MM.1S (cell line): ENCODE measurements around the gene S100A1.

Experiments
- EZH2 ChIP-seq: fragments of 300-600 bp; sonication (generic); optimal IDR thresholded peaks from 2 replicates; pipeline ENCODE3; 2017; ENCODE audit warnings: low read depth, mild to moderate bottlenecking, antibody characterized with exemption, low read length, mixed read lengths
- TF ChIP-seq, protein P1 (sequence below): fragments of 300-600 bp; sonication (generic); IDR thresholded peaks from 2 replicates; pipeline ENCODE4 v1.5.1; 2016; ENCODE audit warnings: antibody characterized with exemption, low read length, mixed read lengths

- TF ChIP-seq, protein P1, sequence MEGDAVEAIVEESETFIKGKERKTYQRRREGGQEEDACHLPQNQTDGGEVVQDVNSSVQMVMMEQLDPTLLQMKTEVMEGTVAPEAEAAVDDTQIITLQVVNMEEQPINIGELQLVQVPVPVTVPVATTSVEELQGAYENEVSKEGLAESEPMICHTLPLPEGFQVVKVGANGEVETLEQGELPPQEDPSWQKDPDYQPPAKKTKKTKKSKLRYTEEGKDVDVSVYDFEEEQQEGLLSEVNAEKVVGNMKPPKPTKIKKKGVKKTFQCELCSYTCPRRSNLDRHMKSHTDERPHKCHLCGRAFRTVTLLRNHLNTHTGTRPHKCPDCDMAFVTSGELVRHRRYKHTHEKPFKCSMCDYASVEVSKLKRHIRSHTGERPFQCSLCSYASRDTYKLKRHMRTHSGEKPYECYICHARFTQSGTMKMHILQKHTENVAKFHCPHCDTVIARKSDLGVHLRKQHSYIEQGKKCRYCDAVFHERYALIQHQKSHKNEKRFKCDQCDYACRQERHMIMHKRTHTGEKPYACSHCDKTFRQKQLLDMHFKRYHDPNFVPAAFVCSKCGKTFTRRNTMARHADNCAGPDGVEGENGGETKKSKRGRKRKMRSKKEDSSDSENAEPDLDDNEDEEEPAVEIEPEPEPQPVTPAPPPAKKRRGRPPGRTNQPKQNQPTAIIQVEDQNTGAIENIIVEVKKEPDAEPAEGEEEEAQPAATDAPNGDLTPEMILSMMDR = no peak
- TF ChIP-seq EZH2 = no peak
Observed at GRCh38 chr1:153658400-153659174, 30.4 kb downstream of the S100A1 start, which contains the start of gene SNAPIN.
